Nephron (organoid): ENCODE measurements around the gene PADI3.

ENCODE experiments used
- H3K27ac Mint-ChIP-seq, 3 experiments: 2 replicates each; pipeline ENCODE4 v1.8.0; 2020; ENCODE audit warnings: mixed read lengths in 3 of 3, mild to moderate bottlenecking in 2 of 3, moderate library complexity in 1 of 3
- H3K27me3 Mint-ChIP-seq: 2 replicates; pipeline ENCODE4 v1.8.0; 2021; ENCODE audit warnings: low read depth, mild to moderate bottlenecking, moderate library complexity, mixed read lengths
- H3K36me3 Mint-ChIP-seq: 2 replicates; pipeline ENCODE4 v1.8.0; 2020; ENCODE audit warnings: low read depth, mixed read lengths
- H3K4me1 Mint-ChIP-seq: 2 replicates; pipeline ENCODE4 v1.8.0; 2020; ENCODE audit warnings: mixed read lengths
- H3K4me3 Mint-ChIP-seq, 3 experiments: 2 replicates each; pipeline ENCODE4 v1.8.0; 2020; ENCODE audit warnings: mild to moderate bottlenecking in 3 of 3, mixed read lengths in 3 of 3, moderate library complexity in 2 of 3
- H3K9me3 Mint-ChIP-seq: 2 replicates; pipeline ENCODE4 v1.8.0; 2020; ENCODE audit warnings: mixed read lengths
- CTCF ChIP-seq, 3 experiments: fragments of 200-600 bp; sonication (generic); IDR thresholded peaks; one replicate each; pipeline ENCODE4 v1.5.0; 2021; ENCODE audit warnings: antibody characterized with exemption in 3 of 3; ENCODE audit not compliant: unreplicated experiment in 3 of 3

The PADI3 gene

DNA sequence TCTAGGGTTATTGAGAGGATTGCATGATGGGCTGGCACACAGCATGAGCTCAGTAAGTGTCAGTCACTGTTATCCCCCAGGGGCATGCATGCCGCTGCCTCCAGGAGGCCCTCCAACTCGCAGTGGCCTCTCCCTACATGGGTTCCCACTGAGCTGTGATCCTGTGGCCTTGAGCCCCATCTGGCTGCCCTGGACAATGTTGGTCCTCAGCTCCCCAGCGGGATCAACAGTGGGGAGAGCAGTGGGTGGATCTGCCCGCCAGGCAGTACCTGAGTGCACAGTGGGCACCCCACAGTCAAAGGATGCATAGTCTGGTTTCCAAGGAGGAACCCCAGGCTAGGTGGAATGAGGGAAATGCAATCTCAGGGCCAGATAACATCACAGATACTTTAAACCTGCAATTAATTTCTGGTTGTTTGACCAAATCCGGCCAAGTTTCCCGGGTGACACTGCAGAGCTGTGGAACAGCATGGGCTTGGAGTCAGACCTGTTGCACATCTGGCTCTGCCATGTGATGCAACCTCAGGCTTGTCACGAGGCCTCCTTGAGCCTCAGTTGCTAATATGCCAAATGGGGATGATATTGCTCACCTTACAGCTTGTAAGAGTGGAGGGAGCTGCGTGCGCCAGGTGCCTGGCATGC is 9.3 kb downstream of the PADI3 start:
- H3K27me3 Mint-ChIP-seq: peaks cover 15% of the 10 kb centered on the region
- no peak for TF ChIP-seq CTCF (IDR thresholded peaks at IDR 0.05; ENCODE audit: unreplicated experiment in 3 of 3)
- H3K9me3 Mint-ChIP-seq: peaks cover 6% of the 10 kb centered on the region
- no peak overlapping the region for H3K27ac Mint-ChIP-seq
- H3K4me3 Mint-ChIP-seq: no peak overlapping the region
- H3K4me1 Mint-ChIP-seq: no peaks in the 10 kb centered on the region
- H3K36me3 Mint-ChIP-seq: no peaks in the 10 kb centered on the region

- Mint-ChIP-seq H3K27ac (no peak overlapping the region), H3K27me3 (peaks cover 14% of the 10 kb centered on the region), H3K9me3 (peaks cover 8% of the 10 kb centered on the region), H3K36me3 (no peaks in the 10 kb centered on the region), H3K4me3 (no peak overlapping the region), H3K4me1 (no peaks in the 10 kb centered on the region)
- no peak for TF ChIP-seq CTCF (IDR thresholded peaks at IDR 0.05; ENCODE audit: unreplicated experiment in 3 of 3)
These were observed 9.8 kb downstream of the PADI3 start for GRCh38 chr1:17258758-17259130.

GRCh38 chr1:17259233-17259873 is 10.5 kb downstream of the PADI3 start:
- Mint-ChIP-seq H3K27me3 (peaks cover 14% of the 10 kb centered on the region), H3K36me3 (no peaks in the 10 kb centered on the region), H3K4me3 (no peak overlapping the region), H3K27ac (no peak overlapping the region), H3K4me1 (no peaks in the 10 kb centered on the region), H3K9me3 (peaks cover 8% of the 10 kb centered on the region)
- TF ChIP-seq CTCF (IDR thresholded peaks at IDR 0.05; ENCODE audit: unreplicated experiment in 3 of 3): no peak

GRCh38 chr1:17260264-17260663 is 11.4 kb downstream of the PADI3 start:
- H3K9me3 Mint-ChIP-seq: peaks cover 8% of the 10 kb centered on the region
- H3K4me3 Mint-ChIP-seq: no peak overlapping the region
- H3K4me1 Mint-ChIP-seq: no peaks in the 10 kb centered on the region
- no peaks in the 10 kb centered on the region for H3K36me3 Mint-ChIP-seq
- H3K27ac Mint-ChIP-seq: no peak overlapping the region
- TF ChIP-seq CTCF (IDR thresholded peaks at IDR 0.05; ENCODE audit: unreplicated experiment in 3 of 3): no peak
- peaks cover 14% of the 10 kb centered on the region for H3K27me3 Mint-ChIP-seq

- Mint-ChIP-seq H3K9me3 (peaks cover 8% of the 10 kb centered on the region), H3K4me3 (no peak overlapping the region), H3K36me3 (no peaks in the 10 kb centered on the region), H3K27ac (no peak overlapping the region), H3K27me3 (peaks cover 11% of the 10 kb centered on the region), H3K4me1 (no peaks in the 10 kb centered on the region)
- TF ChIP-seq CTCF (IDR thresholded peaks at IDR 0.05; ENCODE audit: unreplicated experiment in 3 of 3): no peak
These were observed 11.8 kb downstream of the PADI3 start for GRCh38 chr1:17260738-17261137.

GRCh38 chr1:17263936-17264335 is 15.0 kb downstream of the PADI3 start:
- Mint-ChIP-seq H3K27ac (no peak overlapping the region), H3K9me3 (peaks cover 8% of the 10 kb centered on the region), H3K4me3 (no peak overlapping the region), H3K4me1 (no peaks in the 10 kb centered on the region), H3K27me3 (peaks cover 4% of the 10 kb centered on the region), H3K36me3 (no peaks in the 10 kb centered on the region)
- TF ChIP-seq CTCF (IDR thresholded peaks at IDR 0.05; ENCODE audit: unreplicated experiment in 3 of 3): no peak
